ENCODE data around the gene EXOC6B.

DNA sequence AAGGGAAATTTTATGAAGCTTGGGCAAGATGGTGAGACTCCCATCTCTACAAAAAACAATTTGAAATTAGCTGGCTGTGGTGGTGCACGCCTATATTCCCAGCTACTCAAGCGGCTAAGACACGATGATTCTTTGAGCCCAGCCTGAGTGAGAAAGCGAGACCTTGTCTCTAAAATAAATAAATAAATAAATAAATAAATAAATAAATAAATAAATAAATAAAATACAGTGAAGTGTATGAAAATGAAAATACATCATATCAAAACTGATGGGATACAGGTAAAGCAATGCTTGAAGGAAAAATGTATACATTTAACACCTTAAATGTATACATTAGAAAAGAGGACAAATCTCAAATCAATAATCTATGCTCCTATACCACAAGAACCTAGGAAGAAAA is 15.7 kb downstream of the EXOC6B start:
- TF ChIP-seq POLR2A (IDR thresholded peaks at IDR 0.05; ENCODE audit: low read depth, low read length) (no peak), SPI1 (IDR thresholded peaks at IDR 0.05; ENCODE audit: low read depth, low read length) (no peak)

Data from GM12891 (cell line).